Endothelial cell of umbilical vein (primary cell): ENCODE results near the gene ZNF776. TPM values are rescaled to one million over a fixed set of nuclear protein-coding genes. Genes with fewer than 3 reads are reported as not detected.

Source experiments
- BruUV-seq: library from RNA; stranded (reverse); fragments of 400-500 nt; replicated peaks from 2 replicates; lab custom pipeline; 2021; lab: Mats Ljungman, UMichigan
- CTCF ChIA-PET: fragments of 300-600, 350-600 bp; sonication (Branson Sonifier 250); formaldehyde crosslinking; loops from one replicate; lab custom pipeline; 2021; ENCODE audit warnings: antibody characterized with exemption, inconsistent platforms; lab: Charles Lee
- POLR2A ChIA-PET: fragments of 300-600, 350-600 bp; sonication (Branson Sonifier 250); formaldehyde crosslinking; loops from one replicate; lab custom pipeline; 2021; ENCODE audit warnings: antibody characterized with exemption, inconsistent platforms; lab: Charles Lee
- DNase-seq: peaks from one replicate; pipeline ENCODE4 v3.0.0-alpha.2; 2011; ENCODE audit warnings: low read depth, low spot score
- FAIRE-seq: peaks from 2 replicates; lab custom pipeline; 2011; peaks lifted over from hg19 to GRCh38; lab: Jason Lieb, UNC
- H2AFZ ChIP-seq: 2 replicates; pipeline ENCODE4 v1.6.0; 2012; ENCODE audit warnings: low read depth, low read length, control low read depth, inconsistent platforms
- H3K27ac ChIP-seq: 2 replicates; pipeline ENCODE4 v1.5.1; 2011; ENCODE audit warnings: low read depth, mild to moderate bottlenecking, control low read depth, low read length, moderate library complexity; ENCODE audit not compliant: insufficient read depth
- H3K27me3 ChIP-seq, 2 experiments: 2 replicates each; pipeline versions ENCODE4 v1.6.0 to v1.6.1; 2011; ENCODE audit warnings: low read length in 2 of 2, mixed read lengths in 1 of 2; ENCODE audit not compliant: control insufficient read depth in 2 of 2, insufficient read depth in 2 of 2
- H3K36me3 ChIP-seq, 2 experiments: 2 replicates in 1 of 2; 3 replicates in 1 of 2; pipeline ENCODE4 v1.5.1; 2011; ENCODE audit warnings: low read length in 2 of 2, mild to moderate bottlenecking in 1 of 2, moderate library complexity in 1 of 2; ENCODE audit not compliant: control insufficient read depth in 2 of 2, insufficient read depth in 2 of 2; ENCODE audit errors: extremely low read depth in 1 of 2
- H3K4me1 ChIP-seq: 3 replicates; pipeline ENCODE4 v1.5.1; 2011; ENCODE audit warnings: mild to moderate bottlenecking, low read length; ENCODE audit not compliant: control insufficient read depth, insufficient read depth; ENCODE audit errors: extremely low read depth
- H3K4me2 ChIP-seq: 2 replicates; pipeline ENCODE4 v1.6.1; 2011; ENCODE audit warnings: low read length, control low read depth, mixed read lengths; ENCODE audit not compliant: insufficient read depth
- H3K4me3 ChIP-seq, 3 experiments: fragments of 200-600 bp in 1 of 3; sonication (generic), shearing (Covaris generic) in 1 of 3; replicated peaks in 1 of 3; 2 replicates each; pipeline ENCODE4 v1.5.1; 2011 to 2016; ENCODE audit warnings: control low read depth in 3 of 3, low read length in 3 of 3, mild to moderate bottlenecking in 2 of 3, inconsistent platforms in 1 of 3, low read depth in 1 of 3, moderate library complexity in 1 of 3; ENCODE audit not compliant: insufficient read depth in 1 of 3
- H3K79me2 ChIP-seq: 2 replicates; pipeline ENCODE4 v1.6.0; 2012; ENCODE audit warnings: low read length, inconsistent platforms; ENCODE audit not compliant: control insufficient read depth, insufficient read depth
- H3K9ac ChIP-seq: replicated peaks from 2 replicates; pipeline ENCODE3; 2011; ENCODE audit warnings: low read length, control low read depth; ENCODE audit not compliant: insufficient read depth; ENCODE audit errors: extremely low read depth
- H3K9me1 ChIP-seq: replicated peaks from 3 replicates; pipeline ENCODE4 v1.6.0; 2011; ENCODE audit warnings: mild to moderate bottlenecking, low read length; ENCODE audit not compliant: control insufficient read depth, insufficient read depth; ENCODE audit errors: extremely low read depth
- H3K9me3 ChIP-seq: replicated peaks from 2 replicates; pipeline ENCODE4 v1.5.1; 2012; ENCODE audit warnings: low read length, inconsistent platforms; ENCODE audit not compliant: control insufficient read depth, insufficient read depth
- H4K20me1 ChIP-seq: replicated peaks from 2 replicates; pipeline ENCODE3; 2011; ENCODE audit warnings: mild to moderate bottlenecking, low read length; ENCODE audit not compliant: control insufficient read depth, insufficient read depth; ENCODE audit errors: extremely low read depth
- EZH2 ChIP-seq: IDR thresholded peaks from 2 replicates; pipeline ENCODE4 v1.6.1; 2012; ENCODE audit warnings: borderline replicate concordance, low read depth, mild to moderate bottlenecking, moderate library complexity, low read length, inconsistent platforms; ENCODE audit not compliant: severe bottlenecking
- FOS ChIP-seq: IDR thresholded peaks from 2 replicates; pipeline ENCODE4 v1.6.1; 2011; ENCODE audit warnings: mild to moderate bottlenecking, low read length, moderate library complexity, borderline replicate concordance; ENCODE audit not compliant: insufficient read depth
- GATA2 ChIP-seq: IDR thresholded peaks from 2 replicates; pipeline ENCODE4 v1.7.0; 2011; ENCODE audit warnings: low read depth, mild to moderate bottlenecking, moderate library complexity, mixed read lengths, low read length; ENCODE audit not compliant: insufficient read length, insufficient read depth
- JUN ChIP-seq: IDR thresholded peaks from 2 replicates; pipeline ENCODE4 v1.6.1; 2011; ENCODE audit warnings: borderline replicate concordance, low read depth; ENCODE audit not compliant: insufficient read length, insufficient read depth
- MYC ChIP-seq: IDR thresholded peaks from one replicate; pipeline ENCODE4 v1.6.1; 2011; ENCODE audit warnings: mild to moderate bottlenecking, low read depth, low read length
- POLR2A ChIP-seq: IDR thresholded peaks from 2 replicates; pipeline ENCODE4 v1.6.1; 2012; ENCODE audit warnings: low read depth, mild to moderate bottlenecking, control low read depth, low read length
- POLR2AphosphoS5 ChIP-seq: IDR thresholded peaks from 2 replicates; pipeline ENCODE4 v1.6.1; 2012; ENCODE audit warnings: low read depth, mild to moderate bottlenecking, control low read depth, low read length, moderate library complexity; ENCODE audit not compliant: insufficient read depth
- dilution Hi-C: fragments of 300-500 bp; cut with MboI; formaldehyde crosslinking; loops from one replicate; pipeline ENCODE4 v1.15.0; 2019; ENCODE audit warnings: low sequenced_read_pairs; ENCODE audit not compliant: extremely low pct_ligation_motif_present
- intact Hi-C: fragments of 100-400 bp; cut with micrococcal nuclease; formaldehyde crosslinking; loops from one replicate; pipeline ENCODE4 v1.10.0; 2022
- polyA plus RNA-seq, 4 experiments: library from polyadenylated mRNA; depleted of rRNA in 3 of 4; stranded (reverse) in 3 of 4; unstranded in 1 of 4; fragments of >200 nt; gene quantifications; 2 replicates each; pipeline versions ENCODE4 v1.2.1 to v1.2.3, GENCODE V29; 2011 to 2012; ENCODE audit warnings: missing spikeins in 1 of 4
- total RNA-seq: library from RNA; stranded (reverse); gene quantifications from 2 replicates; pipeline ENCODE4 v1.2.3, GENCODE V29; 2021
- TF ChIP-seq, protein P1 (sequence below): IDR thresholded peaks from 2 replicates; pipeline ENCODE4 v1.6.1; 2011; ENCODE audit not compliant: insufficient read depth, insufficient read length
- TF ChIP-seq, protein P2 (sequence below), 2 donors: IDR thresholded peaks; 1 replicate in 1 of 2; 2 replicates in 1 of 2; pipeline ENCODE4 v1.5.1; 2011; ENCODE audit warnings: low read length in 2 of 2, mild to moderate bottlenecking in 2 of 2, moderate library complexity in 2 of 2, control low read depth in 1 of 2, inconsistent platforms in 1 of 2, low read depth in 1 of 2; ENCODE audit not compliant: insufficient read depth in 1 of 2; ENCODE audit errors: extremely low read depth in 1 of 2

ZNF776 gene
- total and polyA plus RNA-seq, 2 donors (not counting 3 experiments of a cell fraction or from before 2014, with no cell fraction given) = 5.7 to 12.1 TPM

DNA sequence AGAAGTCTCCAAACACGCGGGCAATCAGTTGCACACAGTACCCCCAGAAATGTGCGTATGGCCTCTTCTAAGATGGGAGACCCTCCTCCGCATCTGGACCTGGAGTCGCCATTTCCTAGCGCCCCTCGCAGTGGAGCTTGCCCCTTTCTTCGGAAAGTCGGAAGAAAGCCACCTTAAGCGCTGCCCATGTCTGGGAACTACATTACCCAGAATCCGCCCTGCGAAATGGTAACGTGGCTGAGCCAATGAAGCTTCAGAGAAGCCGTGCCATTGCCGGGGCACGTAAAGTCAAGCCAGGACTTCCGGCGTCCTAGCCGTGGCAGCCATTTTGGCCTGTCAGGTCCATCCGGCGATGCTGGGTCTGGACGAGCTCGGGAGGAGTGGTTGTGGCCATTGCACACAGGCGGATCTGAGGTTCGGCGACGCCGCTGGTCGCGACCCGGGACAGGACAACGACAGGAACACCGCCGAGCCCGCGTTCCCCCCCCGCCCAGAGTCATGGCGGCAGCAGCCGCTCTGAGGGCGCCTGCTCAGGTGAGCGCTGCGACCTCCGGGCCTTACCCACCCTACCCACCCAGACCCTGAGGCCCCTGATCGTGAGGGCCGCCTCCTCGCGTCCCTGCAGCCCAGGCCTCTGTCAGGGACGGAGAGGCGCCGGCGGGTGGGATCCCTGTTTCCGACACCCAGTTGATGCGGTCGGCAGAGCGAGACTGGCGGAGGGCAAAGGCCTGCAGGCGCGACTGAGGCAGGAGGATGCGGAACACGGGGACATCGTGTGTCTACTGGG is 22.9 kb downstream of the ZNF776 start, which contains the start of gene ZNF586:
ZNF586 (plus strand) TSS at position 332 of the 787 bp plus-strand sequence; CDS start at position 499, 167 bp downstream.
- Histone ChIP-seq H3K9me3 (no peaks in the 10 kb centered on the region), H3K4me2 (peak within 1 kb of the TSS; percentile 74), H3K4me3 (peak within 1 kb of the TSS; percentile 18 to 83 (median 47)), H4K20me1 (no peaks in the 10 kb centered on the region), H3K27ac (no peak within 1 kb of the TSS), H3K36me3 (no peaks in the 10 kb centered on the region), H3K4me1 (peaks cover 5% of the 10 kb centered on the region), H3K27me3 (no peaks in the 10 kb centered on the region), H2AFZ (peak within 1 kb of the TSS; percentile 47), H3K9me1 (no peaks in the 10 kb centered on the region), H3K79me2 (peaks cover 34% of the 10 kb centered on the region), H3K9ac (peak within 1 kb of the TSS; percentile 55)
- FAIRE-seq = peak; percentile 98
- POLR2A ChIA-PET = no interaction called here
- dilution Hi-C loops (no loop called here), intact Hi-C loops (loop anchor here (1.0 kb wide), 3 partner anchors 34 to 147 kb away; partner anchors contain the start of genes ZNF417 and ZNF552)
- CTCF ChIA-PET = interaction anchor here (0.7 to 1.0 kb wide), 3 partner anchors 45 to 81 kb away, joined by 3 read pairs; partner anchors contain the start of gene ZNF552
- DNase-seq = peak; percentile 92
- TSS peak; percentile 33 for BruUV-seq
- no peak for TF ChIP-seq FOS
- TF ChIP-seq POLR2A = peak; percentile 81
- TF ChIP-seq JUN = no peak
- TF ChIP-seq POLR2AphosphoS5 = peak; percentile 86
- no peak for TF ChIP-seq MYC
- no peak for TF ChIP-seq EZH2
- TF ChIP-seq, protein P1, sequence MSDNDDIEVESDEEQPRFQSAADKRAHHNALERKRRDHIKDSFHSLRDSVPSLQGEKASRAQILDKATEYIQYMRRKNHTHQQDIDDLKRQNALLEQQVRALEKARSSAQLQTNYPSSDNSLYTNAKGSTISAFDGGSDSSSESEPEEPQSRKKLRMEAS = peak; percentile 64
- TF ChIP-seq, protein P2, sequence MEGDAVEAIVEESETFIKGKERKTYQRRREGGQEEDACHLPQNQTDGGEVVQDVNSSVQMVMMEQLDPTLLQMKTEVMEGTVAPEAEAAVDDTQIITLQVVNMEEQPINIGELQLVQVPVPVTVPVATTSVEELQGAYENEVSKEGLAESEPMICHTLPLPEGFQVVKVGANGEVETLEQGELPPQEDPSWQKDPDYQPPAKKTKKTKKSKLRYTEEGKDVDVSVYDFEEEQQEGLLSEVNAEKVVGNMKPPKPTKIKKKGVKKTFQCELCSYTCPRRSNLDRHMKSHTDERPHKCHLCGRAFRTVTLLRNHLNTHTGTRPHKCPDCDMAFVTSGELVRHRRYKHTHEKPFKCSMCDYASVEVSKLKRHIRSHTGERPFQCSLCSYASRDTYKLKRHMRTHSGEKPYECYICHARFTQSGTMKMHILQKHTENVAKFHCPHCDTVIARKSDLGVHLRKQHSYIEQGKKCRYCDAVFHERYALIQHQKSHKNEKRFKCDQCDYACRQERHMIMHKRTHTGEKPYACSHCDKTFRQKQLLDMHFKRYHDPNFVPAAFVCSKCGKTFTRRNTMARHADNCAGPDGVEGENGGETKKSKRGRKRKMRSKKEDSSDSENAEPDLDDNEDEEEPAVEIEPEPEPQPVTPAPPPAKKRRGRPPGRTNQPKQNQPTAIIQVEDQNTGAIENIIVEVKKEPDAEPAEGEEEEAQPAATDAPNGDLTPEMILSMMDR (IDR thresholded peaks at IDR 0.05; ENCODE audit: extremely low read depth in 1 of 2, insufficient read depth in 1 of 2, low read depth in 1 of 2, low read length in 2 of 2) = no peak
- TF ChIP-seq GATA2 = no peak
